Activated T-helper 1 cell treated with Interleukin-2 at 50 U/mL for 16 hours (primary cell): ENCODE results near the gene FUS.
"Not testable (repeated sequence)": the region's sequence is repeated elsewhere in the genome, so short reads cannot be mapped to it uniquely, and the experiment has no call there.

Source experiments
- DNase-seq: peaks from one replicate; pipeline ENCODE4 v3.0.0-alpha.2; 2020; ENCODE audit warnings: low read depth

The FUS gene

DNA sequence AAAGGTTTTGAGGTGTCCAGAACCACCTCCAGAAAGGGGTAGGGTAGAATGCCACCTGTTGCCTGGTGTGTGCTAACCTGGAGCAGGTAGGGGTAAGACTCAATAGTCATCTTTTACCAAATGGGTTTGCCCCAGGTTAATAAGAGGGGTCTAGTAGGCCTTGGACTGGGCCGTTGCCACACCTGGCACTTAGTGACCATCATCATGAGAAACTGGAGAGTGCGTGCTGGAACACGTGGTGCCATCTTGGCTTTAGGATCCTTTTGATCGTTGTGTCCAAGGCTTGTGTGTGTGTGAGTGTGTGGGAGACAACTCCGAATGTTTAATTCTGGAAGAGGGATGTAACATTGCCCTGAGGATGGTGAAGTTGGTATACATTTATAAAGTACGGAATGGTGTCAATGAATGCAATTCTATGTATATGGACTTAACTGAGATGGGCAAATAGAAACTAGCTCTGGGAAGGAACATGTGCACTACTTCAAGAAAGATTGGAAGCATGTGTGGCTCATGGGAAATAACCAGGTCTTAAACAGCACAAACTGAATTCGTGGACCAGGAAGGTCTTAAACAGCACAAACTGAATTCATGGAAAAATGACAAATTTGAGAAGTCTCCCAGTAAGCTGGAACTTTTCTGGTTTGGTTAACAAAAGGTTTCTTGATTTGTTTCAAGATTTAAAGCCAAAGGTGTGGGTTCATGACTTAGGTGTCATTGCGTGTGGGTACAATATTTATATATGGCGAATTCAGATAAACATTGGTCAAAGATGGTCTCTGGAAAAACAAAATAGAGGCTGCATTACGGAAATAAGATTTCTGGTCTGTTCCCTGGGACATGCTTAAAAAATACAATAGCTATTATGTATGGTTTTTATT lies 7.2 kb downstream of the FUS start:
- DNase-seq = no peak

DNA sequence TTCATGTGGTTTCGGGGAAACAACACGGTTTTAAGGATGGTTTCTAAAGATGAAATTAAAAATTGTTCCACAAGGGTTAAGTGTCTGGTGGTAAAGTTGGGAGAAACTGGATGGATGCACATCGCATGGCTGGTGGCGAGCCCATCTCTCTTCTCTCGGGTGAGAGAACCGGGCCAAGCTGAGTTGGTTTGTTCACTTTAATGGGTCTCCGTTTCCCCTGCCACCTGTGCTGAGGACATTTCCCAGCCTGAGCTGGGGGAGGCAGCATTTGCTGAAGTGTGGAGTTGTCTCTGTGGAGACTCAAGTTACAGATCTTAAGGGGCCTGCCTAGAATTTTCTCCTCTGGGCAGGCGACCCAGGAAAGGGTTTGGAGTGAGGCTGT lies 7.9 kb downstream of the FUS start:
- DNase-seq = no peak

DNA sequence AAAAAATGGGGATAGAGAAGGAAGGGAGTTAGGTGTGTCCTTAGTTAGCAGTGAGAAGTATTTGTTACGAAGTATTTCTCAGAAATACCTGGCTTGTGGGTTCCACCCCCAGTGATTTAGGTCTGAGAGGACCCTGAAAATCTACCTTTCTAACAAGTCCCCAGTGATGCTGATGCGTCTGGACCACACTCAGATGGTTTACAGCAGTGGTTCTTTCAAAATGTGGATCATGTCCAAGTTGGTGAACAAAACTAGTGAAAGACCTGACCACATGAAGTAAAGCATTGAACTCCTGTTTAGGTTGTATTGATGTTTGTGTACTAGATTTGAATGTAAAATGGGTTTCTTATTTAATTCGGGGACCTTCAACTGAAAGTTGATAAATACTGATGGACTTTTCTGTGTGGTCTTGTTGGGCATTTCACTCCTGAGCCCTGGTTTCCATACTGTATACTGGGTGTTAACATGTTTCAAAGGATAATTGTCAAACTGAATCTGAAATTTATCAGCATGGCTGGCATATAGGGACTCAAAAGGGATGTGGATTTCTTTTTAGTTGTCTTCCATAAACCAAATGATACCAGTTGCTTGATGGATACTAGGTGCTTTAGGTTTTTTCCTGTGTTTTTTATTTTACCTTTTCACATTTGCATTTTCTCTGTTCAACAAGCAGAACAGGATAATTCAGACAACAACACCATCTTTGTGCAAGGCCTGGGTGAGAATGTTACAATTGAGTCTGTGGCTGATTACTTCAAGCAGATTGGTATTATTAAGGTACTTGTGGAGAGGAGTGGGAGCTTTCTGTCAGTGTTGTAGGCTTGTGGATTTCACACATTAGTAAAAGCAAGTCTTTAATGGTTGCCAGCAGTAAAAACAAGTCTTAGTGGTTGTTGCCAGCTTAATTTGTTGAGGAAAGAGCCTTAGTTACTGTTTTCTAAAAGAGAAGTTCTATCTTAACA lies 8.8 kb downstream of the FUS start:
- no peak for DNase-seq

DNA sequence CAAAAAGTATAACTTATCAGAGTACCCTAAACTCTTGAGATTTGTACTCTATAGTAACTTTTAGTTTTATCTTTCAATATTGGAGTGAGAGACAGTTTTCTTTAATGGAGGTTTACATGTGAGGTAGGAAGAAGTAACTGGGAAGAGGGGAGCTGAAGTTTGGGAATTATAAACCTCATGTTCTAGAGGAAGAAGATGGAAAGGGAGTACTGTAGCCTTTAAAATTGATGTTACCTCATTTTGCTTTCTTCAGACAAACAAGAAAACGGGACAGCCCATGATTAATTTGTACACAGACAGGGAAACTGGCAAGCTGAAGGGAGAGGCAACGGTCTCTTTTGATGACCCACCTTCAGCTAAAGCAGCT lies 9.5 kb downstream of the FUS start:
- no peak for DNase-seq

DNA sequence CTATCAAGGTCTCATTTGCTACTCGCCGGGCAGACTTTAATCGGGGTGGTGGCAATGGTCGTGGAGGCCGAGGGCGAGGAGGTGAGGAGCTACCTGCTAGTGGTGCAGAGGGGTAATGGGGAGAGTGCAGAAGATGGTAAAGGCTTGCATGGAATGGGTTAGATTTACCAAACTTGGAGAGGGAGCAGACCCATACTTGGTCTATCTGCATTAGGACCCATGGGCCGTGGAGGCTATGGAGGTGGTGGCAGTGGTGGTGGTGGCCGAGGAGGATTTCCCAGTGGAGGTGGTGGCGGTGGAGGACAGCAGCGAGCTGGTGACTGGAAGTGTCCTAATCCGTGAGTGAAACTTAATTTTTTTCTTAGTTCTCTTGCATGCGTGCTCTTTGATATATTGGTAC lies 10.1 kb downstream of the FUS start:
- DNase-seq = no peak

GRCh38 chr16:31190818-31191444 lies 11.0 kb downstream of the FUS start:
- no peak for DNase-seq

- no peak for DNase-seq
These were observed 11.9 kb downstream of the FUS start for GRCh38 chr16:31191697-31192428.

- no peak for DNase-seq
These were observed 13.1 kb downstream of the FUS start for GRCh38 chr16:31192856-31193642.

GRCh38 chr16:31193874-31194273 lies 13.9 kb downstream of the FUS start:
- DNase-seq = no peak

DNA sequence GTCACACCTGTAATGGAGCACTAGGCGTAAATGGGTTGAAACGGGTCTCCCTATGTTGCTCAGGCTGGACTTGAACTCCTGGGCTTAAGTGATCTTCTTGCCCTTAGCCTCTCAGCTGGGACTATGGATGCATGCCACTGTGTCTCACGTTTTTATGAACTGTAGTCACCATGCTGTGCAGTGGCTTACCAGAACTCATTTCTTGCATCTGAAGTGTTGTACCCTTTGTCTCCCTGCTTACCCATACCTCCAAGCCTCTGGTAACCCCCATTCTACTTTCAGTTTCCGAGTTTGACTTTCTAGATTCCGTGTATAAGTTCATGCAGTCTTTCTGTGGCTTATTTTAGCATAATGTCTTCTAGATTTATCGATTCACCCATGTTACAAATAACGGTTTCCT lies 15.0 kb downstream of the FUS start:
- no peak for DNase-seq

DNA sequence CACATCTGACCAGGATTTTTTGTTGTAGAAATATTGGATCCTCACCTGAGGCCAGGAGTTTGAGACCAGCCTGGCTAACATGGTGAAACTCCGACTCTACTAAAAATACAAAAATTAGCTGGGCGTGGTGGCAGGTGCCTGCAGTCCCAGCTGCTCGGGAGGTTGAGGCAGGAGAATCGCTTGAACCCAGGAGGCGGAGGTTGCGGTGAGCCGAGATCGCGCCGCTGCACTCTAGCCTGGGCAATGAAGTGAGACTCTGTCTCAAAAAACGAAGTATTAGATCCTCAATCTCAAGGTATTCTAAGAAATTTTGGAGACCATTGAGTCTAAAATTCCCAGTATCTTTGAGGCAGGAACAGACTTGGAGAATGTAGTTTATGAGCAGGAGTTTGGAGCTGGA lies 15.9 kb downstream of the FUS start:
- not testable (repeated sequence) for DNase-seq

- DNase-seq = no peak
These were observed 16.6 kb downstream of the FUS start for GRCh38 chr16:31196324-31197088.

GRCh38 chr16:31198207-31198882 lies 18.4 kb downstream of the FUS start:
- no peak for DNase-seq

DNA sequence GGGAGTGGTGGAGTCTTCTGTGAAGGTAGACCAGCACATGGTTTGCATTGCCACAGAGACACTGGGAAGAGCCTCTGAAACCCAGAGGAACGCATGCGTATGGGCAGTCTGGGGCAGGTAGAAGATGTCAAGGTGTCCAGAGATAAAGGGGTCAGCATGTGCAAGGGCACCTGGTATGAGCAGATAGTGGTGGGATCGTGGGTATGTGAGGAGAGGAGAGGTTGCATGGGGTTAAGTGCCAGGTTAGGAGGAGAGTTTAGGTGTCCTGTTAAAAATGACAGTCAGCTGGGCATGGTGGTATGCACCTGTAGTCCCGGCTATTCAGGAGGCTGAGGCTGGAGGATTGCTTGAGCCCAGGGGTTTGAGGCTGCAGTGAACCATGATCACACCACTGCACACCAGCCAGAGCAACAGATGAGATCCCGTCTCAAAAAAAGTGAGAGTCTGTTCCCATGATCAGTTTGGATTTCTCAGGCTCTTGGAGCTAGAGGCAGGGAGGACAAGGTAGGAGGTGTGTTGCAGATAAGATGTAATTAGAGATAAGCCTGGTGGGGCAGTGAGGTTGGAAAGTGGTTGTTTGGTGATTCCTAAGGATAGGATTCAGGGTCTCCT lies 19.6 kb downstream of the FUS start:
- no peak for DNase-seq

- not testable (repeated sequence) for DNase-seq
These were observed 20.2 kb downstream of the FUS start for GRCh38 chr16:31200111-31200510.

DNA sequence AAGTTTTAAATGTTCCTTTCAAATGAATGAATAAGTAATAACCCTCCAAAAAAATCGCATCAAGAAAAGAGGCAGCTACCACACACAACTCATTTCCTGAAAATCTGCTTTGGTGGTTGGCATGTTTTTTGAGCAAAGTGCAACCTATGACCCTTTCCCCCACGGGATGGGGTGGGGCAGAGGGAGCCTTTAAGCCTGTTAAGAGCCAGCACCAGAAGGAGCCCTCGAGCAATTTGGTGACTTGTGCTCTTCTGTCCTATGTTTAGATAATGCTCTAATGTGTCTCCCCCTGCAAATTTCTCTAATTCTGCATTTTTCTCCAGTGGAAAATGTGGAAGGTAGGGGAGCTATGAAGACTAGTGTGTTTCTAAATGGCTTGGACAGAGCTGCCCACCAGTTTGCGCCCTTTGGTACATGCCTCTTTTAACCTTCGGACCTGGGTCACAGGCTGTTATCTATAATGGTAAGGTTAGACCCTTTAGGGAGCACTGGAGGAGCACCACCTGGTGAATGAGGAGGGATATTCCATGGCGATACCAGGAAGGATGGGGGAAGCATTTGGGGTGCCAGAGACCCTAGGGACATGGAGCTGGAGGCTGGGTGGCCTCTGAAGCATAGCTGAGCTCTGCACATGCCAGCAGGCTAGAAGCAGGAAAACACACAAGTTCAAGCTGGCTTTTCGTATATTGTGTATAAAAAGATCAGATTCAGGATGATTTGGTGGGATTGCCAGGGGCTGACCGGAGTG lies 21.1 kb downstream of the FUS start:
- DNase-seq = no peak

GRCh38 chr16:31201582-31202413 lies 21.9 kb downstream of the FUS start:
- DNase-seq = no peak
